ENCODE data around the gene SSTR1.

The SSTR1 gene

DNA sequence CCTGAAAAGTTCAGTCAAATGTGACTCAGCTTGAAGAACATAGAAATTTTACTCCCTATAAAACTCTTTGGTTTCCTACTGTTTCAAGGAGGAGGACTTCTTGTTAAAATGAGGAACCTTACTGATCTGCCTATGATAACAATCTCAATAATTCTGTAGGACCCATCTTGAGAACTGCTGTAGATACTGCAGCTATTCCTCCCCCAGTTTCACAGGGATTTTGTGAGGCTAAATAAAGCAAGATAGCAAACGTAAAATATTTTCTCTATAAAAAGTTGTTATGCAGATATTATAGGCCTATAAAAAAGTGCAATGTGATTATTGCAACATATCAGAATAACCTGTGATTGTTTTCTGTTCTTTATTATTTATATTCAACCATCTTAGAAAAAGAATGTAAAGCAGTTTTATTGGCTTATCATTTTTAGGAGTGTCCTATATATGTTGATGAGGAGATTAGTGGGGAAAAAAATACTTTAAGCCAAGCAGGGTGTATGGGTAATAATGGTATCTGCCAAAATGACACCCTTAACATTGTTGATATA lies 36.1 kb downstream of the SSTR1 start:
- DNase-seq: no peak

DNA sequence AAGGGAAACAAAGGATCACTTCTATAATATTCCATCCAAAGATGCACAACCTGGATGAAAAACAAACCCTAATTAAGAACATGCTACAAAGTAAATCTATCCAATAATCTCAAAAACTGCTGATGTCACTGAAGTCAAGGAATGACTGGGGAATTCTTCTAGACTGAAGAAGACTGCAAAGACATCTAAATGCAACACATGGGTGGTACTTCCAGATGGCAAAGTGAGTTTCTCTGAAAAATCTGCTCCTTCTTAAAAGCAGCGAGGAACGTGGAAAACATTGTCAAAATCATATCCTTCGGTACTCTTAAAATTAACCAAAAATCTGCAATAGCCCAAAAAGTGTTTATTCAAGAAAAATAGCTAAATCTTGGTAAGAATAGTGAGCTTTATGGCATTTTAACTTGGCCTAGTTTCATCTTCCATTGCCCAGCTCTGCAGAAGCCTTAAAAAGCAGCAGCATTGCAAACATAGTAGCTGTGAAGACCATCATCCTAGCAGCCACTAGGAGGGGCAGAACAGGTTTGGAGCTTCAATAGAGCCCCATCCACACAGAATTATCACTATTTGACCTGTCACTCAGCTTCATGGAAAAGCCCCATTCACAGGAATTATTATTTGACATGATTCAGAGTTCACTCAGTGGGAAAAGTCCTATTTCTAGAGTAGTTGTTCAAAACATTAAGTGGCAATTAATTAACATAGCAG lies 40.8 kb downstream of the SSTR1 start:
- no peak for DNase-seq

DNA sequence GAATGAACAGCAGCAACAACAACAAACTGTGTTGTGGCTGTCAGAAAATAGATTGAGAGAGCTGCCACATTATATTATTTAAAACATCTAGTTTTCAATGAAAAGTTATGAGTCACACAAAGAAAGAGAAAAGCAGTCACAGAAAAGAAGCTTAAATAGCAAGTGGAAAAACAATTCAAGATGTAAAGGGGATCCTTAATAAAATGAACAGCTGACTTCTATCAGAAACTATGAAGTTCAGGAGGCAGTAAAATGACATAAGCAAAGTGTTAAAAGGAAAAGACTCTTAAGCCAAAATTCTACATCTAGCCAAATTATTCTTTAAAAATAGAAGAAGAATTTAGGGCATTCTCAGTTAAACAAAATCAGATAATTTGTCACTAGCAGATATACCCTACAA lies 42.6 kb downstream of the SSTR1 start:
- DNase-seq: no peak

DNA sequence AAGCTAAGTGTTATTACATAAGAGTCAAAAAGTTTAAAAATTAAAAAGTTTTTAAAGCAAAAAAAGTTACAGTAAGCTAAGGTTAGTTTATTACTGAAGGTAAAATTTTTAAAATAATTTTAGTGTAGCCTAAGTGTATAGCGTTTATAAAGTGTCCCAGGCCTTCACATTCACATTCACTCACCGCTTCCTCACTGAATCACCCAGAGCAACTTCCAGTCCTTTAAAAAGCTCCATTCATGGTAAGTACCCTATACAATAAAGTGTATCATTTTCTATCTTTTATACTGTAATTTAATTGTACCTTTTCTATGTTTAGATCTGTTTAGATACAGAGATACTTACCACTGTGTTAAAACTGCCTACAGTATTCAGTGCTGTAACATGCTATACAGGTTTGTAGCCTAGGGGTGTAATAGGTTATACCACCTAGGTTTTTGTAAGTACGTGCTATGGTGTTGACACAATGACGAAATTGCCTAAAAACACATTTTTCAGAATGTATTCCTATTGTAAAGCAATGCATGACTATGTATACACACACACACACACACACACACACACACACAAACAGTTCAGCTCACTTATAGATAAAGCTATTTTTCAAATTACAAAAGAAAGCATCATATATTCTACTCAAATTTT lies 44.5 kb downstream of the SSTR1 start:
- DNase-seq: no peak

DNA sequence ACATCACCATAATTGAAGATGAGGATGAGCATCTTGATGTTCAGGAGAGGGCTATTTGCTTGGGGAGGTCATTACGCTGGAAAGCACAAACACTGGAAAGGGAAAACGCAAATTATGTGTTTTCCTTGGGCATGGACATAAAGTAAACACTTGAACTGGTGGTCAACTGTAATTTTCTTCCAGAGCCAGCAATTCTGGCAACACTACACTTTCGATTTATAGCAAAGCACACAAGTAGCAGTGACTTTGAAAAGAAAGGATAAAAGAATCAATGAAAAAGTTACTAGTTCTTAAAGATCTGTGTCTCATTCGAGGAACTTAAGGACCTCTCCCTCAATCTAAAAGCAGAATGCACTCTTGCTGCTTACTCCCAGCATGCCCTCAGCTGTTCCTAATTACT lies 46.0 kb downstream of the SSTR1 start:
- no peak for DNase-seq

DNA sequence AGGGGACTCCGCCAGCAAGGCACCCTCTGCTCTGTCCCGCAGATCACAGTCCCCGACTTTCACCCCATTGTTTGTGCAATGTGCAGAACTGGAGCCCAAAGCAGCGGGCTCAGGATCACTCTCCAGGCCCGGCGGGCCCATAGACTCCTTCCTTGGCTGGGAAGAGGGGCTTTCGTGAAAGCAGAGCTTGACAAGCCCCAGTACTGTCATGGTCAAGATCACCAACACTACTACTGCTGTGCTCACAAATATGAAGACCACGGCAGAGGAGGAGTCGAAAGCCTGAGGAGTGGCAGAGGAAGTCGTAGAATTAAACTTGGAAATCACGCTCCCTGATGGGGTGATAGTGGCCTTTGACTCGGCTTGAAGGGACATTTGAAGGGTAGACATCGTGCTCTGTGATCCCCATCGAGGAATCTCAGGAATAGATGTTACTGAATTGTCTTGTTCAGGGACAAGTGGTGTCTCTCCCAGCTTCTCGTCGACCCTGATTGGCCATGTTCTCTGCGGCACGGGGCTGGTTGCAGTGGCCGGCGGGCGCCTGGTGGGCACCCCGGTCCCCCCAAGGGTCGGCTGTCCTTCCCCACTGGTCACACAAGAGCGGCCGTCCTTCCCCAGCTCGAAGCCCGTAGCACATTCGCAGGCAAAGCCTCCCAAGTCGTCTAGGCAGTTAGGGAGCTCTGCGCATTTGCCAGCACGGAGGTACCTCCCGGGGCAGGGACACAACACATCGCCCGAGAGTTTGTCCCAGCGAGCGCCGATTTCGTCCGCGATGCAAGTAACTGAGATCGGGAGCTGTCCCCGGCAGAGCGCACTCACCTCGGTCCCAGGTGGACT lies 47.1 kb downstream of the SSTR1 start:
- DNase-seq: no peak

DNA sequence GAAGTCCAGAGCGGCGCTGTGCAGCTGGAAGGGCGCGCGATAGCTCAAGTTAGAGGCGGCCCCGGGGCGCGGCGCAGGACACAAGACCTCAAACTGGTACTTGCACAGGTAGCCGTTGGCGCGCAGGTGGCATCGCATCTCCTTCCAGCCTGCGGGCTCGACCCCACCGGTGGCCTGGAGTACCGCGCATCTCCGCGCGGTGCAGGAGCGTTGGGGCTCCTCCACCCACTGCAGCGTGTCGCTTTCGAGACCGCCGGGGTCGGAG lies 47.6 kb downstream of the SSTR1 start:
- no peak for DNase-seq

DNA sequence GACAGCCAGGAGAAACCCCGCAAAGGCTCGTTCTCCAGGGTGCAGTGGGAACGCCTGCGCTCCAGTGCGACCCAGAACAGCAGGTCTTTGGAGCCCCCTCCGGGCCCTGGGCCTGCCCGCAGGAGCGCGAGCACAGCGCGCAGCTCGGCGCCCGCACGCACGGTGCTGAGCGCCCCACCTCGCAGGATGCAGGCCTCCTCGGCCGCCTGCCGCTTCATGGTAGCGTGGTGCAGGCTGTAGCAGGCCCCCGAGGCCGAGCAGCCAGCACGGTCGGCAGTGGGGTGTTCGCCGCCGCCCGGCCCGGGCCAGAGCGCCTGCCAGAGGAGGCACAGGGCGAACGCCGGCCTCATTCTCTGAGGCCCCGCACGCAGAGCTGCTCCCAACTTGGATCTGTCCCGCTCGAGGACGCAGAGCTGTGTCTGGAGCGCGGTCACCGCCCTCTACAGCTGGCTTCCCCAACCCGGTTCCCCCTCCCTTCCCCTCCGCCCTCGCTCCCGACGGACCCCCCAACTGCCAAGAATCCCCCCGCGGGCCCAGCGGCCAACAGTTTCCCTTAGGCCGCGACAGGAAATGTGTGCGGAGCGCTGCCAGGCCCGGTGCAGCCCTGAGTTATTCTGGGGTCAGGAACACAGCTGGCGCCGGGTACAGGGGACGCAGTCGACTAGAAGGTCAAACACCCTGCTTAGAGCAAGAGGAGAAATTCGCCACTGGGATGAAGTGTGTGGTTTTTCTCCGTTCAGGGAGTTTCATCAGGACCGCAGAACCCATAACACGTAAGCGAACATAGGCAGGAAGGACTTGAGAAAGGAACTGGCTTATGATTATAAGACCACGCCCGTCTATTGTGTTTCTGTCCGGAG lies 48.2 kb downstream of the SSTR1 start, which contains the start of gene CLEC14A:
Gene CLEC14A (minus strand): TSS at position 421 of the 860 bp plus-strand sequence. CDS start 71 bp downstream, at position 350.
- no peak for DNase-seq

DNA sequence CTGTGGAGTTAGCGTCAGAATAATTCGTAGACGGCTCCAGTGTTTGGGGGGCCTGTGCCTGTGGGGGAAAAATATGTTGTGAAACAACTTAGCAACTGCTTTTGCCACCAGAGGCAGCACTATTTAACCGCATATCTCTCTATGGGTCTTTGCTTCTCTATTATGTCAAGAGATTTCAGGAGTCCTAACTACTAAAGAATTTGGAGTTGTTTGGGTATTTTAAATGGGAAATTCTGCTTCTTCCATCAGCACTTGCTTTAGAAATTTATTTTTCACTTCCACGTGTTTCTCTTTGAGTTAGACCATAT lies 48.8 kb downstream of the SSTR1 start:
- no peak for DNase-seq

DNA sequence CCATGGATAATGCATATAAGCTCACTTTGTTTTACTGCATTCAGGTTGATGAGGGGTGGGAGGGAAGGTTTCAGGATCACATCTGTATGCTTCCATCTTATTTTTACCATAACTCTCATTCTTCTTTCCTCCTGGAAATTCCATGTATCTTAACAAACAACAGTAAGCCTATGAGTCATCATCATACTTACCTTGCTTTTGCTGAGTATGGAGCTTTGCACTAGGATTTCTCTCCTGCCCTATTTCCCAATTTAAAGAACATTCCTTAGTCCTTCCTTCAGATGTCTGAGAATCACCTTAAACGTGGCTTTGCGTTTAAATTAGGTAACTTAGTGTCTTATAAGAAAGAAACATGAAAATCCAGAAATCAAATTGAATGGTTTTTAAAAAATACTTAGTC lies 49.8 kb downstream of the SSTR1 start:
- DNase-seq: no peak

DNA sequence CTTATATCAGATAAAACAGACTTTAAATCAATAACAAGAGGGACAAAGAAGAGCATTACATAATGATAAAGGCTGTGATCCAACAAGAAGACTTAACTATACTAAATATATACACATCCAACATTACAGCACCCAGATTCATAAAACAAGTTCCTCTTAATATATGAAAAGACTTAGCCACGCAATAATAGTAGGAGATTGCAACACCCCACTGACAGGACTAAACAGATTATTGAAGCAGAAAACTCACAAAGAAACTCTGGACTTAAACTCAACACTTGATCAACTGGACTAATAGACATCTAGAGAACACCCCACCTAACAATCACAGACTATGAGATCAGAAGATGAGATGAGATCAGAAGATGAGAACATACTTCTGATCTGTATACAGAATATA lies 53.9 kb downstream of the SSTR1 start:
- DNase-seq: no peak
